ENCODE measurements around the gene KCTD2. TPM values are rescaled to one million over a fixed set of nuclear protein-coding genes. Genes with fewer than 3 reads are reported as not detected.

KCTD2 gene
- total RNA-seq, 2 donors from 2014 or later, result 24.4 to 104 TPM

GRCh38 chr17:75082683-75083082, 35.7 kb downstream of the KCTD2 start:
- intact Hi-C loops (cut with DNase I), result no loop called here

GRCh38 chr17:75084039-75084660, 37.1 kb downstream of the KCTD2 start:
- TF ChIP-seq POLR2A (IDR thresholded peaks at IDR 0.05) (no peak), POLR2AphosphoS5 (IDR thresholded peaks at IDR 0.05) (no peak), CTCF (IDR thresholded peaks at IDR 0.05) (no peak)
- no peaks in the 10 kb centered on the region for H3K36me3 ChIP-seq
- no peaks in the 10 kb centered on the region for H3K4me1 ChIP-seq (replicated peaks)
- DNase-seq (ENCODE audit: low spot score), result no peak
- 73% methylated on average over 14 of the region's 14 CpGs for whole genome bisulfite sequencing
- no peak overlapping the region for H3K27ac ChIP-seq
- no peaks in the 10 kb centered on the region for H3K9me3 ChIP-seq
- H3K27me3 ChIP-seq (replicated peaks; ENCODE audit: insufficient read depth), result no peaks in the 10 kb centered on the region
- intact Hi-C loops (cut with DNase I), result no loop called here
- H3K4me3 ChIP-seq, result no peak overlapping the region

More at GRCh38 chr17:75082683-75083082, 35.7 kb downstream of the KCTD2 start:
- Histone ChIP-seq H3K36me3 (no peaks in the 10 kb centered on the region), H3K4me1 (replicated peaks) (no peaks in the 10 kb centered on the region), H3K4me3 (no peak overlapping the region), H3K27me3 (replicated peaks; ENCODE audit: insufficient read depth) (no peaks in the 10 kb centered on the region), H3K9me3 (no peaks in the 10 kb centered on the region), H3K27ac (no peak overlapping the region)
- WGBS, result 77% methylated on average over 6 of the region's 6 CpGs
- TF ChIP-seq CTCF (IDR thresholded peaks at IDR 0.05) (no peak), POLR2AphosphoS5 (IDR thresholded peaks at IDR 0.05) (no peak), POLR2A (IDR thresholded peaks at IDR 0.05) (no peak)
- no peak for DNase-seq (ENCODE audit: low spot score)

- Histone ChIP-seq H3K27ac (peak overlapping the region; percentile 89 to 91), H3K27me3 (replicated peaks; ENCODE audit: insufficient read depth) (no peaks in the 10 kb centered on the region), H3K4me3 (no peak overlapping the region), H3K9me3 (no peaks in the 10 kb centered on the region), H3K36me3 (no peaks in the 10 kb centered on the region), H3K4me1 (replicated peaks) (peaks cover 3% of the 10 kb centered on the region)
- WGBS, result 74% methylated on average over 15 of the region's 15 CpGs
- DNase-seq (ENCODE audit: low spot score), result peak; percentile 42
- intact Hi-C loops (cut with DNase I), result no loop called here
- TF ChIP-seq POLR2AphosphoS5 (IDR thresholded peaks at IDR 0.05), result no peak
- TF ChIP-seq CTCF (IDR thresholded peaks at IDR 0.05), result no peak
These were observed 39.6 kb downstream of the KCTD2 start for GRCh38 chr17:75086496-75087181.

GRCh38 chr17:75087182-75087557, 40.1 kb downstream of the KCTD2 start:
- TF ChIP-seq POLR2A (IDR thresholded peaks at IDR 0.05), result no peak
- TF ChIP-seq CTCF (IDR thresholded peaks at IDR 0.05), result no peak
- TF ChIP-seq POLR2AphosphoS5 (IDR thresholded peaks at IDR 0.05), result no peak
- DNase-seq (ENCODE audit: low spot score), result no peak
- peaks cover 4% of the 10 kb centered on the region for H3K4me1 ChIP-seq (replicated peaks)
- no peaks in the 10 kb centered on the region for H3K9me3 ChIP-seq
- H3K27me3 ChIP-seq (replicated peaks; ENCODE audit: insufficient read depth), result no peaks in the 10 kb centered on the region
- peak overlapping the region; percentile 89 to 91 for H3K27ac ChIP-seq
- H3K36me3 ChIP-seq, result no peaks in the 10 kb centered on the region
- intact Hi-C loops (cut with DNase I), result no loop called here
- 60% methylated on average over 12 of the region's 12 CpGs for WGBS
- H3K4me3 ChIP-seq, result peak overlapping the region; percentile 61 to 67
